Fibroblast of peridontal ligament (primary cell): Measurements from ENCODE around the gene CTCFL.

ENCODE experiments used
- DNase-seq: peaks from one replicate; pipeline ENCODE4 v3.0.0-alpha.2; 2010; ENCODE audit errors: extremely low read depth

Gene CTCFL

GRCh38 chr20:57559658-57560553 lies 35.0 kb upstream of the CTCFL start:
- DNase-seq: no peak

GRCh38 chr20:57559289-57559634 lies 34.3 kb upstream of the CTCFL start:
- no peak for DNase-seq

DNA sequence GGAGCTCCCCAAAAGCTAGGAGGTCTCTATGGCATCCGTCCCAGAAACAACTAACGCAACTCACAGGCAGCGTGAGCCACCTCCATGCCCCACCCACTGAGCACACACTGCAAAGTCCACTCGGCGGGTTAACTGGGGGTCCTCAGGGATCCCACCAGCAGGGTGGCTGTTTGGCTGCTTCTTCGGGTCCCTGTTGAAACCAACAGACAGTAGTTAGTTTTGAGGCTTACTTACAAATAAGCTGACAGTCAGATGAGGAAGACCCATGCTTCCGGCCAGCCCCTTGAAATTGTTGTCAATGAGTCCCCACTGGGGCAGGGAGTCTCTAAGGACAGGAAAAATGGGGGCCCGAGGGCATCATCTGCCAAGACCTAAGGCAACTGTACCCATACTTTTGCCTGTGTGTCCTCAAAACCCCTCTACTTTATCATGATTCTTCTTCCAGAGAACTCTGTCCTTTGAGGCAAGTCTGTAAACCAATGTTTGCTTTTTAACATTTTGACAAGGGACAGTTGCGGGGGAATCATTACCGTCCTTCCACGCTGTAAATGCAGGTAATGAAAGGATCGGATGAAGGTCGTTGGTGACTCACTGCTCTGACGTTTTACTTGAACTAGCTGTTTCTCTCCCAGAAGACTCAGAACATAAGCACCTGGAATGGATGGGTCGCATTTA lies 33.8 kb upstream of the CTCFL start:
- no peak for DNase-seq

DNA sequence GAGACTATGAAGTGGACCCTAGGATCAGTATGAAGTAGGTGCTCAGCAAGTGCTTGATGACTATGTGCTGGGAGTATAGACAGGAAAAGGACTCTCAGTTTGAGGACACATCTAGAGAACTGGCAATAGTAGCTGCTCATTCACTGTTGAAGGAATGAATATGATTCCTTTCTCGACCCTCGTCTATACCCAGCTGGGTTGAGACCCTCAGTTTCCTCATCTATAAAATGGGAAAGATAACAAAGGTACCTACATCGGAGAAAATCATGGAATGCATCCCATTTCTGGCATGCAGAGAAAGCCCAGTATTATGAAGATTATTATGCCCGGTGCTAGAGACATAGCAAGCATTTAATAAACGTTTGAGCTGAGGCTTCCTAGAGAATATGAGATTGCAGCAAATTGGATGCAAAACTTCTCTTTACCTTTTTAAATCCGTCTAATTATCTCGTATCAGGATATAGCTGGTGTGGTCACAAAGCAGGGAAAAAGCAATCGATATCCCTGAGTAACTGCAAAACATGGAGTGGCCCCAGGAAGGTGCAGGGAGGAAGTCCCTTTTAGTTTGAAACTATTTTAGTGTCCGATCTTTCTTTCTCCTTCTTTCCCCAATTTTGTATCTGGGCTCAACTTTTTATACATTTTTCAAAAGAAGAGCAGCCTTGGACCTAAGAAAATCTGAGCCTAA lies 33.1 kb upstream of the CTCFL start:
- no peak for DNase-seq

GRCh38 chr20:57556980-57557274 lies 32.0 kb upstream of the CTCFL start:
- DNase-seq: no peak

- DNase-seq: no peak
Observed at GRCh38 chr20:57555457-57556184, 30.7 kb upstream of the CTCFL start.

DNA sequence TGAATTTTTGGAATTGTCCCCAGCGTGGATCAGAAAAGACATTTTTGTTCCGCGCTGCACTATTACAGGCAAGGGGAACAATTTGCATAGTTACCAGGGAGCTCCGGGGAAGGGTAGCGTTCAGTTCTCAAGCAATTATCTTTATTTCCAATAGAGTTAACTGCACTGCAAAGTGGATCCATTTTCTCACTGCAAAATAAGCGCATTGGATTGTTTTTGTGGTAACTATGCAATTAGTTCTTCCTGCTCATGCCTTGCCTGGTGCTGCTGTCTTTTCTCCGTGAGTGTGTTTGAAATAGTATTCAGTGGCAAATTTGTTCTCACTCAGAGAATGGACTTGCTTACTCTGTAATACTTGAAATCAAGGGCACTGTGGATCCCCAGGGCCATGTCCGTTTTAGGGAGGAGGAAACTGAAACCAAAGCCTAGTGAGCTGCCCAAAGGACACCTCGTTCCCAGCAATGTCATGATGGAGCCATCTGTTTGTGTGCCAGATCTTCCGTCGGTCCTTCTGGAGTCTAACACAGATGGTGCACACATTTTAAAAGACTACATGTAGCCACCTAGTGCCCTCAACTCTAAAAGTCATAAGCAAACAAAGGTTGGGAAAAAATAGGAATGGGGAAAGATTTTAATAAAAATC lies 28.6 kb upstream of the CTCFL start:
- no peak for DNase-seq

DNA sequence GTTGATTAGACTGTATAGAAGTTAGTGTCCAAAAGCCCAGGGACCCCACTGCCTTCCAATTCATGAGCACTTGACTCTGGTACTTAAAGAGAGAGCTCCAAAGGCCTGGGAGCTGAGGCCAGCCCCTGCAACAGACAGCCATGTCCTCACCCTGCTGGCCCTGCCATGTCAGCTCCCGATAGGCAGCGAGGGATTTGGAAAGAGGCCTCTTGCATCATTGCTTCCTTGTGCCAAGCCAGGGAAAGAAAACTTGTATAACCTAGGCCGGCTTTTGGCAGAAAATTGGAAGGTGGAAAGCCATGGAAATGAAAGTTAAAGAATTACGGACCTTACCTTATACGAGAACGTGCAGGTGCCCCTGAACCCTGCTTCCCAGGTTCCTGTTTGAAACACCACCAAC lies 27.5 kb upstream of the CTCFL start:
- DNase-seq: no peak

DNA sequence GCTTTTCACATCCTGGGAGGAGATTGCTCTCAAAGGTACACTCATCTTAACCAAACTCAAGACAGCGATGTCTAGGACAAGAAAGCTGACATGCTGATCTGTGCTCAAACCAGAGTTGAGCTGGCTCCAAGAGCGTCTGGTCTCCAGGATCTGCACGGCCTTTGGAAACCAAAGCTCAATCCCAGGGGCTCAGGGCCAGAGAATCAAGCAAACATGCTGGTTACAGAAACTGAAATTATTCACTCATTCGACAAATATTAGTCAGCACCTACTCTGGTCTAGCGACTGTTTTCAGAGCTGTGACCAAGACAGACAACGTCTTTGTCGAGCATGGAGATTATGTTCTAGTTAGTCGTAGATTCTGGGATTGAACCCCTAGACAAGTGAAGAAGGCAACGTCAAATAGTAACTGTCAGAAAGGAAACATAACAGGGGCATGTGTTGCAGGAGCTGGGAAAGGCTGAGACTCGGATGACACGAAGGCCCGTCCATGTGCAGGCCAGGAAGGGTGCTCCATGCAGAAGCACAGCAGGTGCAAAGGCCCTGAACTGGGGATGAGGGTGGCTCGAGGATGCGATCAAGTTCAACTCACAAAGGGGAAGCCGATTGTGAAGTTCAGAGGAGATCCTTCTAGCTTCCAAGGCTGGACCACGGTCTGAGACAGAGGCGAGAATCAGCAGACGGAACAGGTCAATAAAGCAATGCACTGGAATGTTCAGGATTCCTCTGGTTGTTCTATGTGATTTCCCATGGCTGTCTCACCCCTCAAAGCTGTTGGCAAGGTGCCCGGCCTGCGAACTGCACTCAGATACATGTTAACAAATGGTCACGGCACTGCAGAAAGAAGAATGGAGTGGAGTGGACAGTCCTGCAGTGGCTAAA lies 23.5 kb upstream of the CTCFL start:
- no peak for DNase-seq

DNA sequence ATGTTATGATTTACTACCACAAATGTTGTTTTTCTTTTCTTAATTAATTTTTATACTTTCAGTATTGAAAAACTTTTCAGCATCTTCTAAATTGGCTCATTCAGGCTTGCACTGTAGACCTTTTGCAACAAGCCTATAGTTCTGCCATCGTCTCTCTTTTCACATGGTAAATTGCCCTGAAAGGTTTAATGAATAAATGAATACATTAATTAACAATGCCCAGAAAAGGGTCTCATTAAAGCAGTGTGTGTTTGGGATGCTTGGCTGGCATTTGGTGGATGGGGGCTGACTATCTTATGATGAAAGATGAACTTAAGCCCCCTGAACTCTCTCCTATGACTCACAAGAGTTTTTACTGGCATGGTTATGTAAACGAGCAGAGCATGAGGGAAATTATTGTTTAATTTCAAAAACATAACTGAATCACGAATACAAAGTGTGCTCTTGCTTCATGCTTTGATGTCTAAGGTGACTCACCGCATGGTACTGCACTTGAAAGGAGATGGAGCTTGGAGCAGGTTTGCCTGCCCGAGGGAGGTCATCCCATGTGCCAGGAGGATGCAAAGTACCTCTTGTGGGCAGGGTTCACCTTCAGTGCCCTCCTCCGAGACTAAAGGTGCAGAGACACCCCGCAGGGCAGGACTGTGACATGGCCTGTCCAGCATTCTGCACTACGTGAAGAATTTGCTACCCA lies 22.2 kb upstream of the CTCFL start:
- no peak for DNase-seq

- DNase-seq: no peak
Observed at GRCh38 chr20:57545927-57546662, 21.2 kb upstream of the CTCFL start.

DNA sequence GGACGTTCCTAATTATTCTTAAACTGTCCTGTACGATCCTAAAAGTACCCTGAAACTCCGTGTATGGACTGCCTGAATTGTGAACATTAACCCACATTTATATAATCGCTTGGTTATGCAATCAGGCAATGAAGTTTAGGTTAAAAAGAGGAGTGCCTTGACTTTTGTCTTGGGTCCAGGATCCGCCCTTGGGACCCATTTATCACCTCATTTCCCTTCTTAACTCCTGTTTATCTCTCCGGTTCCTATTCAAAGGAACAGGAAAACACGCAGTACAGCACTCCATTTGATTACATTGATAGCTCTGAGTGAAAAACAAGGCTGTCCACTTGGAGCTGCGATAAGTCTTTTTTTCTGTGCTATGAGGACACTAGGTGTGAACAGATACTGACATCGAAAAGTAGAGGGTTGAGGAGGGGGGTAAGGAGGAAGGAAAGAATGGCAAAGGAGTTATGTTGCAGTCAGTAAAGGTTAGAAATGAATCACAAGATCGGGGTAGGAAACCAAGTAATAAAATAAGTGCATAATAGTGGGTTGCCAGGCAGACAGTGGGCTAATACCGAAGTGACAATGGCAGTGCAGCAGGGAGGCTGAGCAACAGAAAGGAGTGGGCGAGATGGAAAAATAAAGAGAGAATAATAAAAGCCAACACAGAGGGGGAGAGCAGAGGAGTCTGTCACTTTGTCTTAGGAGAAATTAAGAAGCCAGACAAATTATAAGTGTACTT lies 20.1 kb upstream of the CTCFL start:
- no peak for DNase-seq

- no peak for DNase-seq
Observed at GRCh38 chr20:57543754-57544153, 18.8 kb upstream of the CTCFL start.

GRCh38 chr20:57540890-57541580 lies 16.1 kb upstream of the CTCFL start:
- no peak for DNase-seq

- DNase-seq: no peak
Observed at GRCh38 chr20:57539889-57540288, 14.9 kb upstream of the CTCFL start.

- DNase-seq: no peak
Observed at GRCh38 chr20:57537822-57538221, 12.9 kb upstream of the CTCFL start.

DNA sequence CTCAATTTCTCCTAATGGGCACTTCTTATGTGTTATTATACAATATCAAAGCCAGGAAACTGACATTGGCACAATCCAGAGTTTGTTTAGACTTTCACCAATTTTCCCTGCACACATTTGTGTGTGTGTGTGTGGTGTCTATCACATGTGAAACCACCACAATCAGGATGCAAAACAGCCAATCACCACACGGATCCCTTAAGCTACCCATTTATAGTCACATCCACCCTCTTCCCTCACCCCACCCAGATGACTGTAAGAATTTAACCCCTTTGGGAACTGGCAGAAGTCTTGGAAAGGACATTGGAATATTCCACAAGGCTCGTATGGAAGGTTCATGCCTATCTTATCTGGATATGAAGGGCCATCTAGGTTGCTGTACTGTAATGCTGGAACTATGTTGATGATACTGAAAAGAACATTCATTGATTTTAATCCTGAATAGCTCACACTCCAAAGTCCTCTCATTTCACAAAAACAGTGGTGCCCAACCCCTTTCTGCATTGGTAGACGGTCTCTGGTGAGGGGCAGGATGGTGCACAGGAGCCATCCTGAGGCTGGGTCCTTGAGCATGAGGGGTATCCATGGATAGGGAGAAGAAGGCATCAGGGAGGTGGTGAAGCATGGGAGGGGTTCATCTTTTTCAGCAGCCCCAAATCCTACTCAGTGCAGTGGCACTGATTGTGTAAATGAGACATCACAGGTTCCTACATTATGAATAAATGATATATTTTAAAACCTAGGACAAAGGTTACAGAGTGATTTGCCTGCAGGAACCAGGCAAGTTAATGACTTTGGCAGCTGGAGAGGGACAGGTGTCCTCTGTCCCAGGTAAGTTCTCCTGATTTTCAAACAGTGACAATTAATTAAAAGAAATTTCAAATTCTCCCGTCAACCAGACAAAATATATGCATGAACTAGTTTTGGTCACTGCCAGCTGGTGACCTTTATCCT lies 12.1 kb upstream of the CTCFL start:
- DNase-seq: no peak
